ENCODE results near the gene HINFP.

The HINFP gene

DNA sequence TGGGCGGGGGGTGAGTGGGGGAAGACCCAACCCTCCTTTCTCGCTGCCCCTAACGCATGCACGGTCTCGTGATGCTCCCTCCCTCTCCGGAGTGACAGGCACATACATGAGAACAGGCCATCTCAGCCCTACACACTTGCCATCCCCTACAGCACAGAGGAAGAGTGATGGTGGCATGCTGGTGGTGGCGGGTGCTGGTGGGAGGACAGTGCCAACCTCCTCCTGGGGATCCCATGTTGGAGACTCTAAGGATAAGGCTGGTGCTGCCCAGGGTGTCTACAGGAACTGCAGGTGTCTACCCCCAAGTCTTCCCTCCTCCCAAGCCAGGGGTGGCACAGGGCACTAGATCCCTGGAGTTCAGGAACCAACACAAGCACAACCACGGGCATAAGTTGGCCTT, 40.5 kb downstream of the HINFP start:
- TF ChIP-seq ZBTB7A (IDR thresholded peaks at IDR 0.05; ENCODE audit: low read depth) (no peak), EP300 (IDR thresholded peaks at IDR 0.05; ENCODE audit: borderline replicate concordance) (no peak), YY1 (IDR thresholded peaks at IDR 0.05; ENCODE audit: low read depth) (no peak), CEBPB (IDR thresholded peaks at IDR 0.05) (no peak), TCF12 (IDR thresholded peaks at IDR 0.05; ENCODE audit: low read depth) (no peak), TEAD4 (IDR thresholded peaks at IDR 0.05) (no peak), TAF1 (IDR thresholded peaks at IDR 0.05; ENCODE audit: low read depth) (no peak), EGR1 (IDR thresholded peaks at IDR 0.05) (no peak), FOXM1 (IDR thresholded peaks at IDR 0.05; ENCODE audit: borderline replicate concordance, low read depth) (no peak), CREB1 (IDR thresholded peaks at IDR 0.05; ENCODE audit: low read depth) (no peak), NFIC (IDR thresholded peaks at IDR 0.05) (no peak), RAD21 (IDR thresholded peaks at IDR 0.05; ENCODE audit: low read depth) (no peak)
- TF ChIP-seq, protein P1, sequence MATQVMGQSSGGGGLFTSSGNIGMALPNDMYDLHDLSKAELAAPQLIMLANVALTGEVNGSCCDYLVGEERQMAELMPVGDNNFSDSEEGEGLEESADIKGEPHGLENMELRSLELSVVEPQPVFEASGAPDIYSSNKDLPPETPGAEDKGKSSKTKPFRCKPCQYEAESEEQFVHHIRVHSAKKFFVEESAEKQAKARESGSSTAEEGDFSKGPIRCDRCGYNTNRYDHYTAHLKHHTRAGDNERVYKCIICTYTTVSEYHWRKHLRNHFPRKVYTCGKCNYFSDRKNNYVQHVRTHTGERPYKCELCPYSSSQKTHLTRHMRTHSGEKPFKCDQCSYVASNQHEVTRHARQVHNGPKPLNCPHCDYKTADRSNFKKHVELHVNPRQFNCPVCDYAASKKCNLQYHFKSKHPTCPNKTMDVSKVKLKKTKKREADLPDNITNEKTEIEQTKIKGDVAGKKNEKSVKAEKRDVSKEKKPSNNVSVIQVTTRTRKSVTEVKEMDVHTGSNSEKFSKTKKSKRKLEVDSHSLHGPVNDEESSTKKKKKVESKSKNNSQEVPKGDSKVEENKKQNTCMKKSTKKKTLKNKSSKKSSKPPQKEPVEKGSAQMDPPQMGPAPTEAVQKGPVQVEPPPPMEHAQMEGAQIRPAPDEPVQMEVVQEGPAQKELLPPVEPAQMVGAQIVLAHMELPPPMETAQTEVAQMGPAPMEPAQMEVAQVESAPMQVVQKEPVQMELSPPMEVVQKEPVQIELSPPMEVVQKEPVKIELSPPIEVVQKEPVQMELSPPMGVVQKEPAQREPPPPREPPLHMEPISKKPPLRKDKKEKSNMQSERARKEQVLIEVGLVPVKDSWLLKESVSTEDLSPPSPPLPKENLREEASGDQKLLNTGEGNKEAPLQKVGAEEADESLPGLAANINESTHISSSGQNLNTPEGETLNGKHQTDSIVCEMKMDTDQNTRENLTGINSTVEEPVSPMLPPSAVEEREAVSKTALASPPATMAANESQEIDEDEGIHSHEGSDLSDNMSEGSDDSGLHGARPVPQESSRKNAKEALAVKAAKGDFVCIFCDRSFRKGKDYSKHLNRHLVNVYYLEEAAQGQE (IDR thresholded peaks at IDR 0.05; ENCODE audit: low read depth) = no peak
- TF ChIP-seq, protein P2, sequence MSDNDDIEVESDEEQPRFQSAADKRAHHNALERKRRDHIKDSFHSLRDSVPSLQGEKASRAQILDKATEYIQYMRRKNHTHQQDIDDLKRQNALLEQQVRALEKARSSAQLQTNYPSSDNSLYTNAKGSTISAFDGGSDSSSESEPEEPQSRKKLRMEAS (IDR thresholded peaks at IDR 0.05) = no peak
- TF ChIP-seq, protein P3, sequence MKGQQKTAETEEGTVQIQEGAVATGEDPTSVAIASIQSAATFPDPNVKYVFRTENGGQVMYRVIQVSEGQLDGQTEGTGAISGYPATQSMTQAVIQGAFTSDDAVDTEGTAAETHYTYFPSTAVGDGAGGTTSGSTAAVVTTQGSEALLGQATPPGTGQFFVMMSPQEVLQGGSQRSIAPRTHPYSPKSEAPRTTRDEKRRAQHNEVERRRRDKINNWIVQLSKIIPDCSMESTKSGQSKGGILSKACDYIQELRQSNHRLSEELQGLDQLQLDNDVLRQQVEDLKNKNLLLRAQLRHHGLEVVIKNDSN (IDR thresholded peaks at IDR 0.05) = no peak

DNA sequence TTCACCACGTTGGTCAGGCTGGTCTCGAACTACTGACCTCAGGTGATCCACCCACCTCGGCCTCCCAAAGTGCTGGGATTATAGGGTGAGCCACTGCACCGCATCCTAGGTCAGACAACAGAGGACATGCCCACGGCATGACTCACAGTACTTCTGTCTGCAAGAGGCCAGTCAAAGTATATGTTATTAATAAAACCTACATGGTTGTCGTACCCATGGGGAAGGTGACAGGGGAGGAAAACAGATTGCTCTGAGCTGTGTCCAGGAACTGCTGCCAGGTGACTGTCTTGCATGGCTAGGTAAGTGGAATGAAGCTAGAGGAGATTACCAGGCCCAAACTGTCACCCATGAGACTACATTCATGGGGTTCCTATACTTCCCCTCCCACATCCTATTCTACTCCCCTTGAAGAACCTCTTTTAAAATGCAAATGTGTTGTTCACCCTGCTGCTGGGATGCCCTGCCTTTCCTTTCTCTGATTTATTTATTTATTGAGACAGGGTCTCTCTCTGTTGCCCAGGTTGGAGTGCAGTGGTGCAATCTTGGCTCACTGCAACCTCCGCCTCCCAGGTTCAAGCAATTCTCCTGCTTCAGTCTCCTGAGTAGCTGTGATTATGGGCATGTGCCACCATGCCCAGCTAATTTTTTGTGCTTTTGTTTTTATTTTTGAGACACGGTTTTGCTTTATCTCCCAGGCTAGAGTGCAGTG, 45.1 kb downstream of the HINFP start:
- TF ChIP-seq, protein P2 (IDR thresholded peaks at IDR 0.05) = peak; percentile 45
- TF ChIP-seq TEAD4 (IDR thresholded peaks at IDR 0.05) (peak; percentile 89; the same call in 1 of the 2 replicates), NFIC (IDR thresholded peaks at IDR 0.05) (peak; percentile 94), EP300 (IDR thresholded peaks at IDR 0.05; ENCODE audit: borderline replicate concordance) (peak; percentile 88), RAD21 (IDR thresholded peaks at IDR 0.05; ENCODE audit: low read depth) (0 out of 2 replicates have a peak, but pooled peaks have one; percentile 4), TAF1 (IDR thresholded peaks at IDR 0.05; ENCODE audit: low read depth) (no peak), CREB1 (IDR thresholded peaks at IDR 0.05; ENCODE audit: low read depth) (no peak), FOXM1 (IDR thresholded peaks at IDR 0.05; ENCODE audit: borderline replicate concordance, low read depth) (peak; percentile 26; the same call in 1 of the 2 replicates), CEBPB (IDR thresholded peaks at IDR 0.05) (no peak), TCF12 (IDR thresholded peaks at IDR 0.05; ENCODE audit: low read depth) (peak; percentile 82; the same call in 1 of the 2 replicates), YY1 (IDR thresholded peaks at IDR 0.05; ENCODE audit: low read depth) (0 out of 2 replicates have a peak, but pooled peaks have one; percentile 39), ZBTB7A (IDR thresholded peaks at IDR 0.05; ENCODE audit: low read depth) (no peak), EGR1 (IDR thresholded peaks at IDR 0.05) (0 out of 2 replicates have a peak, but pooled peaks have one; percentile 26)
- TF ChIP-seq, protein P1 (IDR thresholded peaks at IDR 0.05; ENCODE audit: low read depth) = no peak
- TF ChIP-seq, protein P3 (IDR thresholded peaks at IDR 0.05) = no peak

GRCh38 chr11:119167077-119167458, 45.7 kb downstream of the HINFP start:
- TF ChIP-seq TCF12 (IDR thresholded peaks at IDR 0.05; ENCODE audit: low read depth) (peak; percentile 47; the same call in 1 of the 2 replicates), TEAD4 (IDR thresholded peaks at IDR 0.05) (peak; percentile 85)
- TF ChIP-seq, protein P2 (IDR thresholded peaks at IDR 0.05) = peak; percentile 45

- TF ChIP-seq CREB1 (IDR thresholded peaks at IDR 0.05; ENCODE audit: low read depth) (no peak), TEAD4 (IDR thresholded peaks at IDR 0.05) (no peak), EP300 (IDR thresholded peaks at IDR 0.05; ENCODE audit: borderline replicate concordance) (no peak), ZBTB7A (IDR thresholded peaks at IDR 0.05; ENCODE audit: low read depth) (no peak; the same call in 1 of the 2 replicates), YY1 (IDR thresholded peaks at IDR 0.05; ENCODE audit: low read depth) (no peak), FOXM1 (IDR thresholded peaks at IDR 0.05; ENCODE audit: borderline replicate concordance, low read depth) (no peak), RAD21 (IDR thresholded peaks at IDR 0.05; ENCODE audit: low read depth) (no peak), TAF1 (IDR thresholded peaks at IDR 0.05; ENCODE audit: low read depth) (no peak), TCF12 (IDR thresholded peaks at IDR 0.05; ENCODE audit: low read depth) (no peak), EGR1 (IDR thresholded peaks at IDR 0.05) (no peak), CEBPB (IDR thresholded peaks at IDR 0.05) (no peak), NFIC (IDR thresholded peaks at IDR 0.05) (no peak)
- TF ChIP-seq, protein P3 (IDR thresholded peaks at IDR 0.05) = no peak
- TF ChIP-seq, protein P2 (IDR thresholded peaks at IDR 0.05) = no peak
- TF ChIP-seq, protein P1 (IDR thresholded peaks at IDR 0.05; ENCODE audit: low read depth) = no peak
These were observed 46.6 kb downstream of the HINFP start for GRCh38 chr11:119167933-119168332.
